Type B pancreatic cell (in vitro differentiated cells): Measurements from ENCODE around the gene NPHP4. TPM values are rescaled to one million over a fixed set of nuclear protein-coding genes. Genes with fewer than 3 reads are reported as not detected.

Experiments used
- DNase-seq: peaks from one replicate; pipeline ENCODE4 v3.0.0; 2021; ENCODE audit warnings: mixed read lengths; ENCODE audit not compliant: unreplicated experiment; ENCODE audit errors: extremely low spot score
- H3K27ac Mint-ChIP-seq: 2 replicates; pipeline ENCODE4 v1.8.0; 2021; ENCODE audit warnings: mild to moderate bottlenecking, mixed read lengths
- H3K27me3 Mint-ChIP-seq: 2 replicates; pipeline ENCODE4 v1.8.0; 2021; ENCODE audit warnings: mixed read lengths
- H3K36me3 Mint-ChIP-seq: 2 replicates; pipeline ENCODE4 v1.8.0; 2021; ENCODE audit warnings: mixed read lengths
- H3K4me1 Mint-ChIP-seq: one replicate; pipeline ENCODE4 v1.8.0; 2021; ENCODE audit warnings: mixed read lengths; ENCODE audit not compliant: unreplicated experiment
- H3K4me3 Mint-ChIP-seq: 2 replicates; pipeline ENCODE4 v1.8.0; 2021; ENCODE audit warnings: mild to moderate bottlenecking, mixed read lengths
- H3K9me3 Mint-ChIP-seq: 2 replicates; pipeline ENCODE4 v1.8.0; 2021; ENCODE audit warnings: mixed read lengths
- CTCF ChIP-seq: fragments of 200-600 bp; sonication (generic); conservative IDR thresholded peaks from 2 replicates; pipeline ENCODE4 v1.5.0; 2021; ENCODE audit warnings: antibody characterized with exemption, mild to moderate bottlenecking
- total RNA-seq: library from RNA; stranded (reverse); gene quantifications from 2 replicates; pipeline ENCODE4 v1.2.1, GENCODE V29; 2021; ENCODE audit warnings: low replicate concordance

Gene NPHP4
- total RNA-seq, 1 donor from 2014 or later: 21.7 TPM

GRCh38 chr1:5936621-5937372 lies 55.4 kb downstream of the NPHP4 start:
- no peak overlapping the region for H3K4me3 Mint-ChIP-seq
- H3K9me3 Mint-ChIP-seq: no peaks in the 10 kb centered on the region
- peak; percentile 45 for DNase-seq
- no peaks in the 10 kb centered on the region for H3K27me3 Mint-ChIP-seq
- no peak overlapping the region for H3K27ac Mint-ChIP-seq
- peaks cover 30% of the 10 kb centered on the region for H3K36me3 Mint-ChIP-seq
- H3K4me1 Mint-ChIP-seq: peaks cover 4% of the 10 kb centered on the region
- TF ChIP-seq CTCF: no peak

- H3K36me3 Mint-ChIP-seq: peaks cover 23% of the 10 kb centered on the region
Observed at GRCh38 chr1:5936126-5936525, 56.1 kb downstream of the NPHP4 start.

GRCh38 chr1:5935026-5935425 lies 57.2 kb downstream of the NPHP4 start:
- H3K4me1 Mint-ChIP-seq: peaks cover 4% of the 10 kb centered on the region
- H3K4me3 Mint-ChIP-seq: no peak overlapping the region
- no peak for DNase-seq
- no peak overlapping the region for H3K27ac Mint-ChIP-seq
- no peak for TF ChIP-seq CTCF
- no peaks in the 10 kb centered on the region for H3K27me3 Mint-ChIP-seq
- no peaks in the 10 kb centered on the region for H3K9me3 Mint-ChIP-seq
- peaks cover 19% of the 10 kb centered on the region for H3K36me3 Mint-ChIP-seq

More at GRCh38 chr1:5936126-5936525, 56.1 kb downstream of the NPHP4 start:
- Mint-ChIP-seq H3K4me3 (no peak overlapping the region), H3K4me1 (peaks cover 4% of the 10 kb centered on the region), H3K27me3 (no peaks in the 10 kb centered on the region), H3K9me3 (no peaks in the 10 kb centered on the region), H3K27ac (no peak overlapping the region)
- no peak for TF ChIP-seq CTCF
- DNase-seq: peak; percentile 42

- H3K36me3 Mint-ChIP-seq: peaks cover 14% of the 10 kb centered on the region
- no peak for DNase-seq
- H3K27me3 Mint-ChIP-seq: no peaks in the 10 kb centered on the region
- peaks cover 4% of the 10 kb centered on the region for H3K4me1 Mint-ChIP-seq
- no peak for TF ChIP-seq CTCF
- no peaks in the 10 kb centered on the region for H3K9me3 Mint-ChIP-seq
- H3K27ac Mint-ChIP-seq: no peak overlapping the region
- no peak overlapping the region for H3K4me3 Mint-ChIP-seq
Observed at GRCh38 chr1:5934058-5934884, 58.0 kb downstream of the NPHP4 start.

- no peaks in the 10 kb centered on the region for H3K9me3 Mint-ChIP-seq
Observed at GRCh38 chr1:5933676-5934057, 58.6 kb downstream of the NPHP4 start.

More at GRCh38 chr1:5933676-5934057, 58.6 kb downstream of the NPHP4 start:
- no peak for TF ChIP-seq CTCF
- DNase-seq: no peak
- peaks cover 14% of the 10 kb centered on the region for H3K36me3 Mint-ChIP-seq
- no peaks in the 10 kb centered on the region for H3K27me3 Mint-ChIP-seq
- peaks cover 5% of the 10 kb centered on the region for H3K4me1 Mint-ChIP-seq
- H3K27ac Mint-ChIP-seq: no peak overlapping the region
- H3K4me3 Mint-ChIP-seq: no peak overlapping the region
